Iris pigment epithelial cell (primary cell): ENCODE measurements around the gene CDH12.

Experiments used
- DNase-seq: peaks from one replicate; pipeline ENCODE4 v3.0.0-alpha.2; 2011; ENCODE audit warnings: low read depth

Gene CDH12

DNA sequence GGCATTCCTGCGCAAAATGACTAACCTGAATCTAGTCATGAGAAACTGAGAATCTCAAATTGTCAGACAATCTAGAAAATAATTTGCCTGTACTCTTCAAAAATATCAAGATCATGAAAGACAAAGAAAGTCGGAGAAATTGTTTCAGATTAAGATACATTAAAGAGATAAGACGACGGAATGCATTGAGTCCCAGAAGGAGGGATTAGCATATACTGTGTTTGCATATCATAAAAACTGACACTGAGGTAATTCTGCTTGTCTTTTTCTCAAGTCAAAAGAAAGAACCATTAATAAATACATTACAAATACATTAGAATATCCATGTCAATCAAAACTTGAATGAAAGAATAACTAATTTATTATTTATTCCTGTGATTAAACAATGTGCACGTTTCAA is 88.4 kb downstream of the CDH12 start:
- no peak for DNase-seq

DNA sequence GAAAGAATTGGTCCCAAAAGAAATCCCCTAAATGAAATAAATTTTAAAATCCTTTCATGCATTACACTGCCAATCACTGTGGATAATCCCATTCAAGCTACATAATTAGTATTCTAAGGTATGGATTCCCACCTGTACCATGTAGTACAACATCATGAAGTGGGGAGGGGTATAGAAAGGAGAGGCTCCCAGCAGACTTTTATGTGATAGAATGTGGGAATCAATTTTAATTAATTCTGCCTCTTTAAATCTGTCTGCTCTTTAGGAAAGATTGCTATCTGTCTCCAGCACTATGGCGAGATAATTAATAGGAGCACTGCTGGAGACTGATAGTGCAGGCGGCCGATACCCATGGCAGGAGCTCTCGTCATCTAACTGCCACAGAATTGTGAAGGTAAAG is 95.4 kb downstream of the CDH12 start:
- DNase-seq = no peak

DNA sequence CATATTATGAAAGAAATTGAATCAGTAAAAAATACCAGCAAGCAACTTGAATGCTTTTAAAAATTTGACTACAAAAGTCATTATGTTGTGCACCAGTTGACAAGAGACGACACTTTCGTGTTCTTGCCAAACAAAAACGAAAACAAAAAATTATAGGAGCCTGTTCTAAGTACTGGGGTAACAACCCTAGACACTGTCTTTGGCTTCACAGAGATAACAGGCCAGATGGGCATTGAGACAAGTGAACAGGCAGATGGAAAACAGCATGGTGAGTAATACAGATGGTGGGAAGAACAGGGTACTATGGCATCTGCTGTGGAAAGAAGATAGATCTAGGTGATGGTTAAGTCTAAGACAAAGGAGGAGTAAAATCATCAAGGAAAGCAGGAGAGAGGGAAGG is 99.0 kb downstream of the CDH12 start:
- no peak for DNase-seq

DNA sequence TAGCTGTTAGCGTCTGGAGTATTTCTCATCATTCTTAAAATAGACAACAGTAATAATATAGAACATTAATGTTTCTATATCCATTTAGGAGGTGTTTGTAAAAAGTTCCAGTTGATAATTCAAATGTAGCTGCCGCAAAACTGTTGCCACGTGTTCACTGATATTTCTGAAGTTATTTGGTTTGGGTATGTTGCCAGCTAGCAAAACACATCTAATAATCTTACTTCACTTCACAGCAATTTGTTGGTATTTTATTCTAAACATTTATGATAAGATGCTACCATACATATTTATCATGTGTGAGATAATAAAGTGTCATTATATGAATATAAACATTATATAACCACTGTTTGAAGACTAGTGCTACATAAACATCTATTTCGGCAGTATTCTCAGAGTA is 101.6 kb downstream of the CDH12 start:
- no peak for DNase-seq

DNA sequence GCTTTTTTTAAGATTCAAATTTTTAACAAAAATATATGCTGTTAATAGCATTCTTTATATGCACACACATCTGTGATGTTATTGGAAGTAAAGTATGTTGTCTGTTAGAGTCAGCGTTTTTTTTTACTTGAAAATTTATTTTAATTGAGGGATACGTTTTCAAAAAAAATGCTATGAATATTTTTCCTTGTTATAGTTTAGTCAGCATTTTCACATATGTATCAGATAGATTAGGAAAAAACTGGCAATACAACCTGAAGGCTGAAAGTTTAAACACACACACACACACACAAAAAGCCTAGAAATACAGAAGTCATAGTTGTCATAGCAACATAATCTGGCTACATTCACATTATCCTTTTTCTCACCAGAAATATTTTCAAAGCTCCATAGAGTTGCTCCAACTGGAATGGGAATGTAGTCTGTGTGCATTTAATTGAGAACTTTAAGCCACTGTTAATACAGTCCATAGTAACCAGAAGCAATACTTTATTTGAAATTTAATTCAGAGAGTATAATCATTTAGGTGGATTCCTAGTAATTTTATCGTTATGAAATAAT is 116.6 kb downstream of the CDH12 start:
- DNase-seq = no peak

DNA sequence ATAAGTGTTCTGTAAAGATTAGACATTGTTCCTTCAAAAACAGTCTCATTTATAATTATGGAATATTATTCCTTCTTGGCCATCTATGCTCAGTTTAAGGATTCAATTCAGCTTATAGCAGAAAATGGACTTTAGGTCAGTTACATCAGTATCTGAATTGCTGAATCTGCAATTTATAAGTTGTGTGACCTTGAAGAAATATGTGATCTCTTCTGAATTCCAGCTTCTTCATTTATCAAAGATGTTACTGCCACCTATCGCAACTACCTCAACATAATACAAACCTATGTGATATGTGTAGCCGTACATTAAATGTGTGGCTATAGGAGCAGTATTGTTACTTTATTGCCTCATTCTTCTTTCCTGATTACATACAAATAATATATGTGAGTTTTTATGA is 118.2 kb downstream of the CDH12 start:
- no peak for DNase-seq

DNA sequence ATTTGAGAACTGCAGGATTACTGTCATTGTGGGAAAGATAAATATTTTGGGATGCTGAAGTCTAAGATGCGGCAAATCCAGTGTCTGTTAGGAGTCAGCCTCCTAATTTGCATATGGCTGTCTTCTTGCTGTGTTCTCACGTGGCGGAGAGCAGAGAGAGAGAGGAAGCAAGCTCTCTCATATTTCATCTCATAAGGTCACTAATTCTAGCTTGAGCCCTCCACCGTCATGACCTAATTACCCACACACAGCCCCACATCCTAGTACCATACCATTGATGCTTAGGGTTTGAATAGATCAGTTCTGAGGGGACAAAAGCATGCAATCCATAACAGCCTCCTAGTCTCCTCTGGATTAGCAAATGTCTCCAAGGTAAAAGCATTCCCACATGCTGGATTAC is 124.5 kb downstream of the CDH12 start:
- no peak for DNase-seq

DNA sequence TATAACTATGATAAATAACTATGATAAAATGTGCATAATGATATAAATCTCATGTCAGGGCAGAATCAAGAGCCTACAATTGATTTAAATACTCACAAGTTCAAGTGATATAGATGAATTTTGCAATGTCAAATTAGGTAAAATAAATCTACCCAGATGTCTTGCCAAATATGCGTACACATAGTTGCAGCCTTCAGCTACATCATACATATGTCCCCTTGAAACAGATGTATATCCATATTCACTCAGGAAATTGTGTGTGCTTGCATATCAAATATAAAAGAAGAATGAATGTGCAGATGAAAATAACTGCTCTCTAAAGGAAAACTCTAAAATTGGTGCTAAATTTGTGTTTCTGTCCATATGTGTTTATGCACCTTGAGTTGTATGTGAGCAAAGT is 130.7 kb downstream of the CDH12 start:
- no peak for DNase-seq

DNA sequence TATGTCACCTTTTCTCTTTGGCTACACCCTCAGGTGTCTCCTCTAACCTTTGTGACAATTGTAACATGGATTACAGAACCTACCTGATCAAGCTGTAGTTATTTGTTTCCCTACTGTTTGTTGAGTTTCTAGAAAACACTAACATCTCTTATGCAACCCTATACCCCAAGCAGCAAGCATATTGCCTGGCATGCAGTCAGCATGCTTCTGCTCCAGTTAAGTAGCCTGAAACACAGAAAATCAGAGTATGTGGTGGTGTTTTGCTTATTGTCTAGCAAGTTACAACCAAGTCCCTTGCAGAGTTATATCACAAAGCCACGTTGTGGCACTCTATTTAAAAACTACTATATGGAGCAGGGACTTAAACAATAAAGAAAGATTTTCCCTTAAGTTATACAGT is 131.1 kb downstream of the CDH12 start:
- DNase-seq = no peak

DNA sequence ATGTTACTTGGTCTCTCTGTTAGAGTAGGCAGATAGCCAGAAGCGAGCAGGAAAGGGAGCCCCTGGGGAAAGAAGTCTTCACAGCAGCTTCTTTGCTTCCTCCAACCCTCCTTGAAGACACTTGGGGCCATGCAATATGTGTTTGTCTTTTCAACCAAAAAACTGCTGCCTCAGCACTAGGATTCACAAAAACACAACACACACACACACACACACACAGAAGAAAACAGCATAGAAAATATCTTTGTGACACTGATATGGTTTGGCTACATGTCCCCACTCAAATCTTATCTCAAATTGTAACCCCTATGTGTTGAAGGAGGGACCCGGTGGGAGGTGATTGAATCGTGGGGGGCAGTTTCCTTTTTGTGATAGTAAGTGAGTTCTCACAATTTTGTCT is 133.3 kb downstream of the CDH12 start:
- no peak for DNase-seq

DNA sequence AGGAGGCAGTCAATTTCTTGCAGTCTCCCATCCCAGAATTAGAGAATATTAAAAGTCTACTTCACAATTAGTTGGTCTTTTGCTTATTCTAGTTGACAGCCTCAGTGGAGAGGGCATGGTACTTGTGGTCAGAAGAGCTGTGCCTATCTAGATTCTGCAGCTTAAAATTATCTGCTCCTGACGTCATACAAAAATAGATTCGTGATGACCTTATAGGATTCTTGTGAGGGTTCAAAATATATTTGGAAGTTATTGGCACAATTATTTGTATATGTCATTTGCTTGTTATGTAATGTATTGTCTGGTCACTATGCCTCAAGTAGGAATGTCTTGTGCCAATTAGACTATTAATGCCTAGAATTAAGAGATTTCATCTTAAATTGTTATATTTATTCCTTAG is 142.5 kb downstream of the CDH12 start:
- no peak for DNase-seq

DNA sequence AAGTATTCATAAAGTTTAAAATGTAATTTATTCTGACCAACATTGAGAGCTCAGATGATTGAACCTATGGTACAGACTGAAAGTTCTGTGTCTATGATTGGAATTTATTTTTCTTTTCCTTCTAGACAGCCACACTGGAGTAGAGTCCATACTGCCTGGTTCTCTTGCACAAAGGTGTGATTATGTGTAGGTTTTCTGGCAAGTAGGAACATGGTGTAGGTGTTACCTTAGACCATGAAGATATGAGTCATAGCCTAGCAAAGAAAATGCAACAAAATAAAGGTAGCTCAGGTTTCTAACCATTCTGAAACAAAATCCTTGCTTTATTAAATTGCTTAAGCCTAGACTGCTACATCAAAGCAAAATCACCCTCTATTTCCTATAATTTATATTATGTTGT is 143.4 kb downstream of the CDH12 start:
- no peak for DNase-seq

DNA sequence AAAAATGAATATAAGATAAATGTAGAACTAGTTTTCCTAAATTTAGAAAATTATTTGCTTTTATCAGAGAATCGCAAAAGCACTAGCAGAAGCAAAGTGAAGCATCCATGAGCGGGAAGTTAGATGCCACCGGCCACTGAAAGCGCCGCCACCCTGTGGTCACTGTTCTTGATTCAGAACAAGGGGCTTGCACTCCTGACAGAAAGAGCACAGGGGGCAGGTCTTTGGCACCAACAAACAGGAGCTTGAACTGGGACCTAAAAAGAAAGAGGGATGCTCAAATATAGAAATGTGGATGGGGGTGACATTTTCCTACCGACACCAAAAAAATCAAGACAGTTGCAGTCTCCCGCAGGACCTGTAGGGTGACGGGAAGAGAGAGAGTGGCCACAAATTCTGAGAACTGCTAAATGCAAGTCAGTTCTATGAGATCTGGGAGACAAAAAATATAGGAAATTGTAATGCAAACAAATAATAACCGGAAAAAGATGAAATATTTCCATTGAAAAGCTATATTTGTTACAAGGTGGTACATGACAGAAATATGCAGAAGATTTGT is 144.3 kb downstream of the CDH12 start:
- DNase-seq = no peak

DNA sequence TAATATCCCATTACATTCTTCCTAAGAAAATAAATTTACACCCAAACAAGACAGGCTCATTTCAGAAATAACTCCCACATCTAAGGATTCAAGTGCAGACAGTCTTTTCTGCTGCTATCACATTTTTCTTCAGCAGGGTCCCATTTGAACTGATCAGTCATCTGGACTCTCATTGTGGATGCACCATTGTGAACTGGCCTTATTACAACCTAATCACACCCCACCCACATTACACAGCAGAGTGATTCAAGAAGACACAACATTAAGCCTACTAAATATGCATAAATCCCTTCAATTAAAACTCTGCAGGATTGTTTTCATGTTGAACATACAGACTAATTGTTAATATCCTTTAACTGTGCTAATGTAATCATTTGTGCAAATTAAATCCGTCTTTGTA is 146.2 kb downstream of the CDH12 start:
- DNase-seq = no peak

DNA sequence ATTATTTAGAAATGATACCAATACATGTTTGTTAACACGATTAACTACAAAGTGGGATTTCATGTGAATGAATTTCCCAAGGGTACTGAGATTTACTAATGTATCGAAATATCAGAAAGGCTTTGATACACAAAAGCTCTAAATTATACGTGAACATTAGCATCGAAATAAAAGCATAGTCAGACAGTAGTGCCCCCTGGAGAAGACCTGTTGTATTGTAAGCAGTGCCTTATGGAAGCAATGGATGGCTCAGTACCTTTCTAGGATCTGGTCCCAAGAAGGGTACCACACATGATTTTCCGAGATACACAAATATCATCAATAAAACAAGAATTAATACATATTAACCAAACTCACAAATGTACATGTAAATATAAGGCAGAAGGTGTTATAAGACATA is 153.8 kb downstream of the CDH12 start:
- no peak for DNase-seq

DNA sequence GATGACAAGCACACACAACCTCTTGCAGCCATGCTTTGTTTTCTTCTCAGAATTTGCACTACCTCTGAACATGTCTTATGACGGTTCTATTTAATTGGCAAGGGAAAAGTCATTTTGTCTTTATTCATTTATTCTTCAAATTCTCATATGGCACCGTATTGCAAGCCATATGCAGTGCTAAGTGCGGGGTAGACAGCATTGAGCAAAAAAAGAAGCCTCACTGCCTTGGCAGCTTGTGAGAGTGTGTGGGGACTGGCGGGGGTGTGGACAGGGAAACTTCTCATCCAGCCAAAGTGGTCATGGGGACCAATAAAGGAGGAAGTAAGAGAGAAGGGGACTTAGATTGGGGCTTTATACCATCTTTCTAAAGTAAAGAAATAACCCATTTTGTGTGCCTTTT is 160.0 kb downstream of the CDH12 start:
- DNase-seq = no peak

DNA sequence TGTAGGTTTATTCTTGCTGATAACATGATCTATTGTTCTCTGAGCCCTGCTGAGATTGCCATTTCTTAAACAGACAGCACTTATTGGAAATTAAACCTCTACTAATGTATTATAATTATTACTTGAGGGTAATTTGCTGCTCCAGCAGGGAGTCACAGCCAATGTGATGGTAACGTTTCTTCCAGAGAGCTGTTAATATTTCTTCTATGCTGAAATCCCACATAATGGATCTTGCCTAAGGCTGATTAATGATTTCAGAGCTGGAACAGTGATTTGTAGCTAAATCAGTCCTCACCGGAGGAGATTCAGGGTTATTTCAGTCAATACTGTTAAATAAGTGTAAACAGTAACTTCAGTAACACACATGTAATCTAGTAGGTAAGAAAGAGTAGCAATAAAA is 170.1 kb downstream of the CDH12 start:
- no peak for DNase-seq

DNA sequence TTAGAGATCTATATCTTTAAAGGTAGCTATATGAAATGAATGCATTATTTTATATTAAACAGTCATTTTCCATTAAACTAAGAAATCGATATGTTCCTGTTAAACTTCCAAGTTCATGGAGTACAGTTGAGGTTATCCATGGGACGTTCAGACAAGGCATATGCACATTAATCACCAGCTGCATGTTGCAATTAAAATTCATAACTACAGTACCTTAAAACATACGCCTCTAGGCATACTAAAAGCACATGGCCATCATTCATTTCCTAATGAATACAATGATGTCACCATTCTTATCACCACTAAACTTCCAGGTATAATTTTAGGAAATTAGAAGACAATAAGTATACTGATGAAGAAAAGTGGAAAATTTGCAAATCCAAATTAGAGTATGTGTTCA is 174.3 kb downstream of the CDH12 start:
- DNase-seq = no peak

DNA sequence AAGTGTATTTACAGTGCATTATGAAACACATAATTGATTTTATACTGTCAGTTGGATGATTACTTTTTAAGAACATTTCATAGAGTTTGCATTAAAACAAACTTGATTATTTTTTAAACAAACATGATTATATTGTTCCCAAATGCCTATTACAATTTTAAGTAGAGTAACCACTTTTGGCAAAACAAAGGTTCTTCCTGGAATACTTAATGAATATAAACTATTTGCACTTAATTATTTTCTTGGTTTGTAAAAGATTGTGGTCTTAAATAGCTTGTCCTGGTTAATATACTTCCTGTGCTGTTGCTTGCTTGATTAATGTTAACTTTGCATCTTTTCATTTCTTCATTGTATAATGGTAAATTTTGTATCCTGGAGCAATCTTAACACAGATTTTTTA is 180.0 kb downstream of the CDH12 start:
- no peak for DNase-seq

DNA sequence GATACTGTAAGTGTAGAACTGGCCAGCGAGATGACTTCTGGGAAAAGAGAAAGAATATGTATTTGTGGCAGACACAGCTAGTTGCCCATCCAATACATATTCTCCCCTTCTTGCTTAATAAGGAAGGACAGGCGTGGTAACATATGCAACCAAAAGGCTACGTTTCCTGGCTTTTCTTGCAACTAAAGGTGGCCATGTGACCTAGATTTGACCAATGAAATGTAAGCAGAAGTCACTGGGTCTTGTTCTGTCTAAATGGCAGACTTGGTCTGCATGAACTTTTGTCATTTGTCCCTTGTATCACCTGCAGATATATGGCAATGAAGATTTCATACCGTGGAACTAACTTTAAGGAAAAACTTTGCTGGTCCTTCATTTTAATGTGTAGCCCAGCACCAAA is 183.8 kb downstream of the CDH12 start:
- DNase-seq = no peak

DNA sequence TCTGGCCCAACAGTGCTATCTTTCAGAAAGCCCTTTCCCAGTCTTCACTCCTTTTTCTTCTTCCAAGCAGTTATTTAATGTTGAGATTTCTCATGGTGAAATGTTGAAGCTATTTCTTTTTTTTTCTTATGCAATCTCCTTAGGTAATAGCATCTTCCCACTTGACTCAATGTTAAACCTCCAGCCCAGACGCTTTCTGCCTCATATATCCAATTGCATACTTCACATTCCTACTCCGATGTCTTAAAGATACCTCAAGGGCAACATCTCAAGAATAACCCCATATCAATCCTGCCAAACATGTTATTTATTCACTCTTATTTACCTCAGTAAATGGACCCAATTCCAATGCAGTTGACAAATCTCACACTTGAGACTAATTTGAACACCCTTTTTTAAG is 187.3 kb downstream of the CDH12 start:
- no peak for DNase-seq

DNA sequence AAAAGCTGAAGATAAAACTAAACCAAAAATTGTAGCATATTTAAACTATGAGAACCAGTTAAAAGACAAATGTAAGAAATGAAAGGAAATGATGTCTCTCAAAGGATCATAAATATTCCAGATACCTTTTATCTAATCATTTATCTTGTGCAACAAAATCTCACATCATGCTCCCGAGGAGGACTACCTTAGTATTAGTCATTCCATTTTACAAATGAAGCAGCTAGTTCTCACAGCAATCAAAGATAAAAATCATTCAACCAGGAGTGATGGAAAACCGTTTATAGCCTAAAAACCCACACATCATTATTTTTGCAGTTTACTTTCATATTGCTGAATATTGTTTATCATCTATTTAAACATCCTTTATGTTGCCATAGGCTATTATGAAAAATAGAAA is 190.0 kb downstream of the CDH12 start:
- DNase-seq = no peak

DNA sequence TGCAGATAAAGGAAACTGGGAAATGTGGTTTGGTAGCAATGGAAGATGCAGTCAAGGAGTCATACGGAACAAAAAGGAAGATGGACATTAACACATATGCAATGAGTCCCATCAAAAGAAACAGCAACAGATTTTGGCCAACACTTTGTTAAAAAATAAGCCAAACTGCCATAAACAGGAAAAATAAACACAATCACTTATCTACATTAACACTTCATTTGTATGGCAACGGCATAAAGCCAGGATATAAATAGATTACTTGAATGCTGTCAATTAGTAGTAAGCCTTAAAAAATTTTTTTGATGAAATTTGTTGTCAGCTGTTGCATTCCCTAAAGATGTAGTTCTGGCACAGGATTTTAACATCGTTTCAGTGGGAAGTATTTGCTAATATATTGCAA is 190.8 kb downstream of the CDH12 start:
- DNase-seq = no peak

DNA sequence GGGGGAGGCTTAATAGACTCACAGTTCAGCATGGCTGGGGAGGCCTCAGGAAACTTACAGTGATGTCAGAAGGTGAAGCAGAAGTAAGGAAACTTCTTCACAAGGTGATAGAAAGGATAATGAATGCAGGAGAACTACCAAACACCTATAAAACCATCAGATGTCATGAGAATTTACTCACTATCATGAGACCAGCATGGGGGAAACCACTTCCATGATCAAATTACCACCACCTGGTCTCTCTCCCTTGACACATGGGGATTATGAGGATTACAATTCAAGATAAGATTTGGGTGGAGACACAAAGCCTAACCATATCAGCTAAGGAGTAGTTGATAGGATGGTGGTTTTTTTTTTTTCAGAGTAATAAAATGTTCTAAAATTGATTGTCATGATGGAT is 201.8 kb downstream of the CDH12 start:
- no peak for DNase-seq

DNA sequence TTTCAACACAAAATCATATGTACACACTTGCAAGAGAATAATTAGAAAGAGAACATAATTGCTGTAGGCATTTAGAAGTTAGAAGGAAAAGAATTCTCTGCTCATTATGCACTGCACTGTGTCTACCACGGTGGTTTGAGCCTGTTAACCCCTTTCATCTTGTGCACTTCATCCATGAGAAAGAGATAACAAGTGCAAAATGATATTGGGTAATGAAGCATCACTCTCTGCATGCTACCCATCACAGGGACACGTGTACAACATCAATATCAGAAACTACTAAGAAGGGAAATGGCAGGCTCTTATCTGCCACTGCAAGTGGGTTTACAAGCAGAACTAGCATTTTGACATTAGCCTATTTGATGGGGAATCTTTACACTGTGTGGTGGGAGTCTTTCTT is 202.6 kb downstream of the CDH12 start:
- no peak for DNase-seq
